SKM-1 (cell line): ENCODE measurements around the gene FGF8.

Experiments used
- DNase-seq: peaks from one replicate; lab custom pipeline; 2025; ENCODE audit not compliant: unreplicated experiment; lab: John Stamatoyannopoulos, UW

The FGF8 gene

GRCh38 chr10:101741938-101742337 lies 34.0 kb downstream of the FGF8 start:
- no peak for DNase-seq

DNA sequence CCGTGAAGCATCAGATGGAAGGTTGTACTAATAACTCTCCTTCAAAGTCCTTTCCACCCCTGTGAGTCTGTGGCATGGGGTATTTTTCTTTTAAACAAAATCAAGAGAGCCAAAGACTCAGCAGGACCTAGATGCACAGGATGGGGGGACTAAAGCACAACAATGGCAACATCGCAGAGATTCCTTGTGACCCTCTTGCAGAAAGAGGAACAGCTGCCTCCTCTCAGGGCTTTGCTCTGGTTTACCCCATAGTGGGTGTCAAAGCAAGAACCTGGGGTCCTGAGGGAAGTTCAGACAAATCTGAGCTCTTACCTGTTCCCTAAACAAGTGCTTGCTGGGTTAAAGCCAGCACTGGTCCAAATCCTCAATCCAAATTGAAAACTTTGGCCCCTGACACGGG lies 39.2 kb downstream of the FGF8 start:
- DNase-seq = no peak

- no peak for DNase-seq
Measured at GRCh38 chr10:101732096-101732495, 43.8 kb downstream of the FGF8 start.

DNA sequence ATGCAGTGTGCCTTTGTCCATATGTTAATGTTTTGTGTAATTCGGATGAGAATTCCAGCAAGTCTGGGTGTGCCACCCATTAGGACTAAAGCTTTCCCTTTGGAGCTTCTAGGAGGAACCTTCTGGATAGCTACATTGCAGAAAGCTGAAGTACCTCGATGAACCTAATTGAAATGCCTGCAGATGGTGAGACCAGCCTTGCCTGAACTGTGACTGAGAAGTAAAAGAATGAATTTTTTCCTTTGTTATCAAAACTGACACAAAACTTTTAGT lies 49.9 kb downstream of the FGF8 start:
- DNase-seq = no peak

DNA sequence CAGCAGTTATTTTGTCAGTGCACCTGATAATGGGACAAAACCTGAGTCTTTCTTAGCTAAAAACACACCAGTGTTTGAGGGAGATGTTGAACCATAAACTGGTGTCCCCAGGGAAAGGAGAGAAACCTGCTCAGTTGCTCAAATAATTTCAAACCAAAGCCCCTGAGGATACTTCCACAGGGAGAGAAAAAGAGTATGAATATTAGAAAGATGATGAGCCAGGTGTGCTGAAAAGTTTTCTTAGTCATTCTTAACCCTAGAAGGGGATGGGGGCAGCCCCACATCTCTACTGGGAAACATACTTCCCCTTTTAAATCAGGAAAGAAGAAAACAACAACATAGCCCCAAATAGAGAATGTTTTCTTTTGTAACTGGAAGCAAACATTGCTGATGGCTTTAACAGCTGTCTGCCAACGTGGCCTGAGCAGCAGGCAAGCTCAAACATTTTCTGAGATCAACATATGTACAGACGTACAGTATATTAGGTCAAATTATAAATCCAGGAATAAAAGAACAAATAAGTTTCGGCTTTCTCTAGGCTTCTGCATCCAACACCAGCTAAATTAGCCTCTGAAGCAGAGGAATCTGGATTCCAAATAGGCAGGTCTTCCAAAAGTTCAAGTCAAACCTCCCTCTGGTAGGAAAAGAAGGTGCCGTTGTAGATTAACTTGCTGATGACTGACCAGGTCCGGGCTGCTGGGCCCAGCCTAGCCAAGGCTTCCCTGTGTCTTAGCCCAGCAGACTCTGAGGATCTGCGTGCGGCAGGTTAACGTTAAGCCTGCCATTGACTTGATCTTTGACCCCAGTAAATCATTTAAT lies 50.4 kb downstream of the FGF8 start:
- no peak for DNase-seq

DNA sequence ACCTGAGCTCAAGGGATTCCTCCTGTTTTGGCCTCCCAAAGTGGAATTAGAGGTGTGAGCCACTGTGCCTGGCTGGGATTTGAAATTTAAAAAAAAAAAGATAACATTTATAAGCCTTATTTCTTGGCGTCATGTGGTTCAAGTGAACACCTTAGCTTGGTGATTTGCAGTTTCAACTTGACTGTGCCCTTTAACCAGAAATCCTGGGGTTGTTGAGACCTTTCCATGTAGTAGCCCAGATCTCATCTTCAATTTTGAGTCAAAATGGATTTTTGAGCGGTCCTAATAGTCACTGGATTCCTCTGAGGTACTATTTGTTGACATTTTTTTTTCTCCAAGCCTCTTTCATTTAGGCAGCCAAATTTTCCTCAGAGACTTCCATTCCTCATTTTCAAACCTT lies 51.5 kb downstream of the FGF8 start:
- DNase-seq = no peak

DNA sequence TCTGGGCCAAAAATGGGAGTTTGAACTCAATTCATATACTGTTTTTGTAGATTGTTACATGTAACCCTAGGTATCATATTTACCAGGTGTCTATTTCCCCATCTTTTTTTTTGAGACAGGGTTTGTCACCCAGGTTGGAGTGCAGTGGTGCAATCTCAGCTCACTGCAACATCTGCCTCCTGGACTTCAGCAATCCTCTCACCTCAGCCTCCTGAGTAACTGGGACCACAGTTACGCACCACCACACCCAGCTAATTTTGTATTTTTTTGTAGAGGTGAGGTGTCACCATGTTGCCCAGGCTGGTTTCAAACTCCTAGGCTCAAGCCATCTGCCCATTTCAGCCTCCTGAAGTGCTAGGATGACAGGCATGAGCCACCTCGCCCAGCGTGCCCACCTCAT lies 52.7 kb downstream of the FGF8 start:
- no peak for DNase-seq

GRCh38 chr10:101721806-101722205 lies 54.1 kb downstream of the FGF8 start:
- no peak for DNase-seq

DNA sequence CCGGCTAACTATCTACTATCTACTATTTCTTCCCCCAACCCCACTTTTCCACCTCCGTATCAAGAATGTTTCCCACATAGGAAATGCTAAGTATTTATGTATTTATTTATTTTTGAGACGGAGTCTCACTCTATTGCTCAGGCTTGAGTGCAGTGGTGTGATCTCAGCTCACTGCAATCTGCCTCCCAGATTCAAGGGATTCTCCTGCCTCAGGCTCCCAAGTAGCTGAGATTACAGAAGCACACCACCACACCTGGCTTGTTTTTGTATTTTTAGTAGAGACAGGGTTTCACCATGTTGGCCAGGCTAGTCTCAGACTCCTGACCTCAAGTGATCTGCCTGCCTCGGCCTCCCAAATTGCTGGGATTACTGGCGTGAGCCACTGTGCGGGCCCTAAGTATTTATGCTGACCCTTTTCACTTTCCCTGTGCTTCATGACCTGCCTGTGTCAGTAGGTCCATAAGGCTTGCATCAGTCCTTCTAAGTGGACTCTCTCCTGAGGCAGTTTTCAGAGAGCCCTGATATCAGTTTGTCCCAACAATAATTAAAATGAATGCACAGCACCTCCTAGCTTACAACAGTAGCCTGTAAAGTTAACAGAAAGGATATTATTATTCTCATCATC lies 55.2 kb downstream of the FGF8 start:
- DNase-seq = no peak
